ENCODE measurements around the gene OR51G2. TPM values are rescaled to one million over a fixed set of nuclear protein-coding genes. Genes with fewer than 3 reads are reported as not detected.

The OR51G2 gene
- total RNA-seq, 6 donors from 2014 or later, result not detected

DNA sequence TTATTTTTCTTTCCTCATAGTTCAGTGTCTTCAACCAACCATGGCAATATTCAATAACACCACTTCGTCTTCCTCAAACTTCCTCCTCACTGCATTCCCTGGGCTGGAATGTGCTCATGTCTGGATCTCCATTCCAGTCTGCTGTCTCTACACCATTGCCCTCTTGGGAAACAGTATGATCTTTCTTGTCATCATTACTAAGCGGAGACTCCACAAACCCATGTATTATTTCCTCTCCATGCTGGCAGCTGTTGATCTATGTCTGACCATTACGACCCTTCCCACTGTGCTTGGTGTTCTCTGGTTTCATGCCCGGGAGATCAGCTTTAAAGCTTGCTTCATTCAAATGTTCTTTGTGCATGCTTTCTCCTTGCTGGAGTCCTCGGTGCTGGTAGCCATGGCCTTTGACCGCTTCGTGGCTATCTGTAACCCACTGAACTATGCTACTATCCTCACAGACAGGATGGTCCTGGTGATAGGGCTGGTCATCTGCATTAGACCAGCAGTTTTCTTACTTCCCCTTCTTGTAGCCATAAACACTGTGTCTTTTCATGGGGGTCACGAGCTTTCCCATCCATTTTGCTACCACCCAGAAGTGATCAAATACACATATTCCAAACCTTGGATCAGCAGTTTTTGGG is 37.2 kb downstream of the OR51G2 start, which contains the start of gene OR51T1:
OR51T1 (plus strand) TSS at position 41 of the 641 bp plus-strand sequence; CDS start at position 41, 0 bp downstream.
- H3K9me3 ChIP-seq, result no peaks in the 10 kb centered on the region
- ATAC-seq (ENCODE audit: low FRiP score in 2 of 2), result no peak
- WGBS, 2 donors, result 67 to 77% methylated on average over 8 of the region's 8 CpGs

DNA sequence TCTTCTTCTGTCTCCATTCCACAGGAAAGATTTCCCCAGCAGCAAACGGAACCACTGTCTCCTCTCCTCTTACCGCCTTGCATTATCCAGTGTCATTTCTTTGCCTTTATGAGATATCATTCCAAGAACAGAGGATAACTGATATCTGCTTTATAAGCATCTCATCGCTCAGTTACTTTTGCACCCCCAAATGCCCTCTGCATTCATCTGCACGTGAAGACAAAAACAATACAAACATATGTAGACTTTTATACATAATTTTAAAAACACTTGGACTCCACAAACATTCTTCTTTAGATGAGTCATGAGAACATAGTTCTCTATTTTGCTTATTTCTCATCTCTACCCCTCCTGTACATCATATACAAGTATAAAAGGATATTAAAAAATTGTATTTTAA is 38.0 kb downstream of the OR51G2 start:
- Histone ChIP-seq H3K27ac (no peak overlapping the region), H3K27me3 (no peaks in the 10 kb centered on the region), H3K4me1 (no peaks in the 10 kb centered on the region), H3K4me3 (no peak overlapping the region), H3K9me3 (no peaks in the 10 kb centered on the region), H3K36me3 (no peaks in the 10 kb centered on the region)
- 81 to 82% methylated on average over 4 of the region's 4 CpGs for WGBS, 2 donors
- ATAC-seq (ENCODE audit: low FRiP score in 2 of 2) (no peak), DNase-seq (no peak)
- TF ChIP-seq EP300 (IDR thresholded peaks at IDR 0.05) (no peak), CTCF (IDR thresholded peaks at IDR 0.05) (no peak), POLR2A (IDR thresholded peaks at IDR 0.05) (no peak), POLR2AphosphoS5 (IDR thresholded peaks at IDR 0.05) (no peak)

More for the DNA sequence above, 37.2 kb downstream of the OR51G2 start, which contains the start of gene OR51T1:
- Histone ChIP-seq H3K27me3 (no peaks in the 10 kb centered on the region), H3K4me1 (no peaks in the 10 kb centered on the region), H3K36me3 (no peaks in the 10 kb centered on the region), H3K27ac (no peak within 1 kb of the TSS), H3K4me3 (no peak within 1 kb of the TSS)
- no peak for TF ChIP-seq CTCF (IDR thresholded peaks at IDR 0.05)
- TF ChIP-seq POLR2A (IDR thresholded peaks at IDR 0.05), result no peak
- no peak for TF ChIP-seq EP300 (IDR thresholded peaks at IDR 0.05)
- no peak for TF ChIP-seq POLR2AphosphoS5 (IDR thresholded peaks at IDR 0.05)
- DNase-seq, result no peak

DNA sequence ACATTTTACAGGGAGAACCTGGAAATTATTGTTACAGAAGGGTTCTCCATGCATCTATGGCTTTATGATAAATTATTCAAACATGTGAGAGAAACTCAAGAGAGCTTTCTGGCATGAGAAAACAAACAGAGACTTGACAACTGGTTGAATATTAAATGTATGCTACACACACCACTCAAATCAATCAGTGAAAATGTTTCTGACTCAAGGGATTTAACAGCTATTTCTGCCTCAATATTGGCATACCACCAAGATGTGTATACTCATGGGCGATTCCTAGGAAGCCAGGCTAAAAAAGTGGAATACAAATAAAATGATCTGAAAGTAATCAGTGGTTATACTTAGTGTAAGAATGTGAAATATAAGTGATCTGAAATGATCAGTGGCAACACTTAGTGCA is 53.3 kb downstream of the OR51G2 start:
- H3K4me3 ChIP-seq, result no peak overlapping the region
- no peak for DNase-seq
- H3K9me3 ChIP-seq, result peaks cover 0 to 3% (median 0%) of the 10 kb centered on the region in 4 donors
- H3K27ac ChIP-seq, result no peak overlapping the region
- 29 to 39% methylated on average over 1 of the region's 1 CpG for WGBS, 2 donors
- H3K27me3 ChIP-seq, result no peaks in the 10 kb centered on the region
- TF ChIP-seq EP300 (IDR thresholded peaks at IDR 0.05) (no peak), POLR2A (IDR thresholded peaks at IDR 0.05) (no peak), CTCF (IDR thresholded peaks at IDR 0.05) (no peak)
- no peak for ATAC-seq (ENCODE audit: low FRiP score in 2 of 2)
- no peaks in the 10 kb centered on the region for H3K36me3 ChIP-seq
- no peaks in the 10 kb centered on the region for H3K4me1 ChIP-seq

- Histone ChIP-seq H3K27ac (no peak overlapping the region), H3K9me3 (peaks cover 0 to 3% (median 0%) of the 10 kb centered on the region in 4 donors), H3K4me3 (no peak overlapping the region), H3K36me3 (no peaks in the 10 kb centered on the region), H3K4me1 (no peaks in the 10 kb centered on the region), H3K27me3 (no peaks in the 10 kb centered on the region)
- TF ChIP-seq POLR2A (IDR thresholded peaks at IDR 0.05), result no peak
- TF ChIP-seq POLR2AphosphoS5 (IDR thresholded peaks at IDR 0.05), result no peak
- TF ChIP-seq CTCF (IDR thresholded peaks at IDR 0.05), result no peak
- no peak for TF ChIP-seq EP300 (IDR thresholded peaks at IDR 0.05)
- ATAC-seq (ENCODE audit: low FRiP score in 2 of 2) (no peak), DNase-seq (no peak)
- 82 to 86% methylated on average over 4 of the region's 4 CpGs for WGBS, 2 donors
Measured at GRCh38 chr11:4863876-4864275, 55.3 kb downstream of the OR51G2 start.

Other genes starting within 250 kb of the OR51G2 start
- gene OR51E2, start 221.5 kb downstream of the OR51G2 start, total RNA-seq, result not detected
- not detected for gene MMP26, start 214.6 kb downstream of the OR51G2 start, total RNA-seq
- not detected for gene OR51F1, start 149.4 kb downstream of the OR51G2 start, total RNA-seq
- not detected for gene OR52R1, start 115.0 kb downstream of the OR51G2 start, total RNA-seq
- not detected for gene OR51F2, start 98.0 kb downstream of the OR51G2 start, total RNA-seq
- gene OR51S1, start 70.1 kb downstream of the OR51G2 start, total RNA-seq, result not detected
- gene OR51T1, start 37.5 kb downstream of the OR51G2 start, total RNA-seq, result not detected
- not detected for gene OR51A7, start 15.6 kb downstream of the OR51G2 start, total RNA-seq
- gene OR51G1, start 5.0 kb upstream of the OR51G2 start, total RNA-seq, result not detected
- gene OR51A4, start 28.3 kb upstream of the OR51G2 start, total RNA-seq, result not detected
- gene OR51A2, start 36.4 kb upstream of the OR51G2 start, total RNA-seq, result not detected
- not detected for gene OR51L1, start 75.5 kb upstream of the OR51G2 start, total RNA-seq
- gene OR52J3, start 127.2 kb upstream of the OR51G2 start, total RNA-seq, result not detected
- gene OR52E2, start 140.3 kb upstream of the OR51G2 start, total RNA-seq, result not detected
- gene OR52E1, start 150.2 kb upstream of the OR51G2 start, total RNA-seq, result not detected
- gene OR52A5, start 219.0 kb upstream of the OR51G2 start, total RNA-seq, result not detected
- not detected for gene OR52A1, start 235.4 kb upstream of the OR51G2 start, total RNA-seq

Data from upper lobe of left lung (tissue), 6 donors.